ENCODE results near the gene AMBP.
A peak's percentile ranks its signal among the peaks of the same experiment; 100 is the strongest.

Gene AMBP

DNA sequence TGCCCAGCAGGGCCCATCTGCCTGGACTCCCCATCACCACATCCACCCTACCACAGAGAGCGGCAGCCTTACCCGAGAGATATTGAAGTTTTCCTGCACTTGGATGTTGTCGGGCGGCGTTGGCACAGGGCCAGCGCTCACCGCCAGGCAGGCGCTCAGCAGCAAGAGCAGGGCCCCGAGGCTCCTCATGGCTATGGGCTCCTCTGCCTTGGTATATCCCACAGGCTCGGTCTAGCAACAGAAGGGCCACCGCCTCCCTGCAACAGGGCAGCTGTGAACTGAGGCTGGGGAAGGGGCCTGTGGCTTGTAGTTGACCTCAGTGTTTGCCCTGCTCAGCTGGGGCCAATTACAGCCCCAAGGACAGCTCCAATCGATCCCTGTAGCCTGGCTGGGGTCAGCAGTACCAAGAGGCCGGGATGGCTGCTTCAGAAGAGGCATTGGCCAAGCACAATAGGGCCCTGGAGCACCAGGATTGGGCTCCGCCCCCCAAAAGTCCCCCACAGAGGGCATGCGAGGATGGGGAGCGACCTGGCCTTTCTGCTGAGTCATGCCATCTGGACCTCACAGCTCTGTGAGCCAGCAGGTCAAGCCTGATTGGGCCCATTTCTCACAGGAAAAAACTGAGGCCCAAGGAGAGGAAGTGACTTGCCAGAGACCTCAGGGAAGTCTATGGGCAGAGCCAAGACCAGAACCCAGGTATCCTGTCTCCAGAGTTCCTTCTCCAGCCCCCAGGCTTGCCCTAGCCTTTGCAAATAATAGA lies at the start of gene AMBP:
AMBP (minus strand) TSS at position 280 of the 760 bp plus-strand sequence; CDS start at position 189, 91 bp downstream.
- DNase-seq = no peak

DNA sequence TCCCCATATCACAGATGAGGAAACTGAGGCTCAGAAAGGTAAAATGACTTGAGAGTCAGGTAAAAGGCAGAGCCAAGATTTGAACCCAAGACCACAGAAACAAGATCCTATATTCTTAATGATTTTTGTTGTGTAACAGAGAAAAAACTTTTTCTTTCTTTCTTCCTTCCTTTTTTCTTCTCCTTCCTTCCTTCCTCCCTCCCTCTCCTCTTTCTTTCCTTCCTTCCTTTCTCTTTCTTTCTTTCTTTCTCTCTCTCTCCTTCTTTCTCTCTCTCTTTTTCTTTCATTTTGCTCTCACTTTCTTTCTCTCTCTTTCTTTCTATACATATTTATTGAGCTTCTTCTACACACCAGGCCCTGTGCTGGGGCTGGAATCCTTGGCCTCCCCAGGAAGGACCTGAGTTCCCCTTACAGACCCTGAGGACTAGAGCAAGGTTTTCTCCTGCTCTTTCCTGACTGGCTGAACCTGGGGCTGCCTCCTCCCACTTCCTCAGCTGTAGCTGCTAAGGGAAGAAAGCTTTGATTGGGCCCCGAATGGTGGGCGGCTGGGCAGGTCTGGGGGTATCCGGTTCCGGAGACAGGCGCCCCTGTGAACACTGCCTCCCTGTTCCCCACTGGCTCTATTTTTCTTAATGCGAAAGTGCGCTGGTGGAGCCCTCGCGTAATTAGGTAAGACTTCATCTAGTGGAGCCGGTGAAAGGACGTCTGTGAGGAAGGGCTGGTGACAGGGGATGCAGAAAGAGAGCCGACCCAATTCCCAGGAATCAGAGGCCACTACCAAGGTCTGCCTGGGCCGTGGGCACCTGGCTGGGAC lies 48.4 kb upstream of the AMBP start:
- no peak for DNase-seq

DNA sequence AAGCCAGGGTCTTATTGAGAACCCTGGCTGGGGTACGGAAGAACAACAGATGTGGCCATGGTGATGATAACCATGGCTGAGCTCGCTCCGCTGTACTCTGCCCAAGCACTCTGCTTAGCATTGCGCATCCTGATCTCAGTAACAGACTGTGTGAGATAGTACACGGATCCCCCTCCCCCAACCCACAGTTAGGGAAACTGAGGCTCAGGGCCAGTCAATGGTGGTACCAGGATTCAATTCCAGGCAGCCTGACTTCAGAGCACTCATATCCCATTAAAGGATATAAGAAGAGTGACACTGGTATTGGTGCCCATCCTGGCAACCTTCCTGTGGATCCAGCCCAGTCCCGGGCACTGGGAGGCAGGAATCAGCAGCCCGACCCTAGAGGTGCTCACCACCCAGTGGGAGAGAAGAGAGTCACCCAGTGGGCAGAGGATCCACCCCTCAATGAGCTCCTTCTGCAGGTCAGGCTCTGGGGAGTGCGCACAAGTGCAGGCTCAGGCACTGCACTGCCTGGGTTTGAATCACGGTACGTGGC lies 47.4 kb upstream of the AMBP start:
- no peak for DNase-seq

DNA sequence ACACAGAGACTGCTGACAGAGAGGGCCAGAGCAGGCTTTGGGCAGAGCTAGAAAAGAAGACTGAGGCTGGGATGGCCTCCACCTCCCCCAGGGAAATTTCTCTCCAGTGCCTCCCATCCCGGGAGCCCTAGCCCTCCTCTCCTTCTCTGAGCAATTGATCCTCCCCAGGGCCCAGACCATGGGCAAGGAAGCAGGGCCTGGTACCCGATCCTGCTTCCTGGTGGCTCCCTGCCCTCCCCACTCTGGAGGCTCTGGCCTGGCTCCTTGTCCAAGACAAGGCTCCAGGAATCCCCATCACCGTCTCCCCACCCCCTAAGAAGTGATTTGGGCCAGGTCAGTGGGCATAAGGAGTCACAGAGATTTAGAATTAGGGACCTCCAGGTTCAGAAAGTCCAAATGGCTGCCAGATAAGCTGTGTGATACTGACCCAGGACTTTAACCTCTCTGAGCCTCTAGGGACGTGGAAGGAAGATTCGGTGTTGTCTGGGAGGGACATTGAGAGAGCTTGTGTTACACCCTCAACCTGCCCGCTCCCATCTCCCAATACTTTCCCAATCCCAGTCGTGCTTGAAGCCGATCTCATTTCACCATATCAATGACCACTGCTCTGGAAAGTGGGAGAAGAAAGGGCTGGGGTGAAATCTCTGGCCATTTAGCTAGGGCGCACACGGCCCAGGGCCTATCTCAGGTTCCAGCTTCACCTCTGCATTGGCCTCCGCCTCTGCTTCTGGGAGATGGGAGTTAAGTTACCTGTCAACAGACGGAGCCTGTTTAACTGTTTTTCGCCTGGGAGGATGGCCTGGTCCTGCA lies 46.8 kb upstream of the AMBP start:
- no peak for DNase-seq

DNA sequence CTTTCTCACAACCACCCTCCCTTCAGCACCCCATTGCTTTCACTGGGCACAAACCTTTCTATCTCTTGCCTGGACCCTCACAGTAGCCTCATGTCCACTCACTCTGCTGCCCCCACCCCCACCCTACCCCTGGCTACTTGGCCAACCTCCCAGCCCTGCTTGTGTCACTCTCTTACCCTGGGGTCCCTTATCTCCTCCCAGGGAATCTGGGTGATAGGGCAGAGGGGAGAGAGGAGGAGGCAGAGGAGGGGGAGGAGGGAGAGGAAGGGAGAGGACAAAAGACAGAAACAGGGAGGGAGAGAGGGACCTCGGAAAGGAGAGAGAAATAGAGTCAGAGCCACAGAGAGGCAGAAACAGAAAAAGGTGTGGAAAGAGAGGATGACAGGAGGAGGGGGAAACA lies 46.0 kb upstream of the AMBP start:
- no peak for DNase-seq

DNA sequence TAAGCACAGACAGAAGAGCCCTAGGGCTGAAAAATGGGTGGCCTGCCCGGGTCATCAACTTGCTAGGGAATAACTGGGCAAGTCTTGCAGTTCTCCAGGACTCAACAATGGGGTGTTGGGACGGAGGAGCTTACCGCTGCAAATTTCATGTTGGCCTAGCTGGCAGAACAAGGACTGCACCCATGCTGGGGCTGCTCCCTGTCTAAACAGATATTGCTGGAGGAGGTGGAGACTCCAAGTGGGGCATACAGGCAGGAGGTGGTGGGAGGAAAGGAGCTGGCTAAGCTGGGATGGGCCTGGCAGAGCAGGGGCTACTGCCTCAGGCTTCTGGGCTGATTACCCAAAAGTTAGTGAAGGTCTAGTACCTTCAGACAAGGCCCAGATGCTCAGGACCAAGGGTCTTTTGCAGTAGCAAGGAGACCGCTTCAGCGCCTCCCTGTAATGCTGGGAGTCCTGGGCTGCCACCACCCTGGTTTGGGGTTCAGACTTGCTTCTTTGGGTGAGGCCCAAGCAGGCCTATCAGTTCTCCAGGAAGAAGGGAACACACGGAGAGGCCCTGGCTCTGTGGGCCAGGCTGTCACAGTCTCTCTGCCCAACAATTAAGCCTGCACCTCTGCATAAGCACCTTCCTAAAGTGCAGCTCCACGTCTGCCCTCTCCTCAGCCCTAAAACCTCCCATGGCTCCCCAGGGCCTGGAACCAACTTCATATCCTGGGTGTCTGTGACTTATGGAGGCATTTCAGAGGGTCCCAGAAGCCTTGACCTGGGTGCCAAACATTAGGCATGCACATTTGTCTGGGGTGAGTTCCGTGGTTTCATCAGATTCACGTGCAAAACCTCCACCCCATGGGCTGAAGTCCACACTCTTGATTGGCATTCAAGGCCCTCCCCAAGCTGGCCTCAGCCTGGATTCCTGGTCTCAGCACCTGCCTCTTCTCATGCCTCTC lies 45.2 kb upstream of the AMBP start:
- no peak for DNase-seq

DNA sequence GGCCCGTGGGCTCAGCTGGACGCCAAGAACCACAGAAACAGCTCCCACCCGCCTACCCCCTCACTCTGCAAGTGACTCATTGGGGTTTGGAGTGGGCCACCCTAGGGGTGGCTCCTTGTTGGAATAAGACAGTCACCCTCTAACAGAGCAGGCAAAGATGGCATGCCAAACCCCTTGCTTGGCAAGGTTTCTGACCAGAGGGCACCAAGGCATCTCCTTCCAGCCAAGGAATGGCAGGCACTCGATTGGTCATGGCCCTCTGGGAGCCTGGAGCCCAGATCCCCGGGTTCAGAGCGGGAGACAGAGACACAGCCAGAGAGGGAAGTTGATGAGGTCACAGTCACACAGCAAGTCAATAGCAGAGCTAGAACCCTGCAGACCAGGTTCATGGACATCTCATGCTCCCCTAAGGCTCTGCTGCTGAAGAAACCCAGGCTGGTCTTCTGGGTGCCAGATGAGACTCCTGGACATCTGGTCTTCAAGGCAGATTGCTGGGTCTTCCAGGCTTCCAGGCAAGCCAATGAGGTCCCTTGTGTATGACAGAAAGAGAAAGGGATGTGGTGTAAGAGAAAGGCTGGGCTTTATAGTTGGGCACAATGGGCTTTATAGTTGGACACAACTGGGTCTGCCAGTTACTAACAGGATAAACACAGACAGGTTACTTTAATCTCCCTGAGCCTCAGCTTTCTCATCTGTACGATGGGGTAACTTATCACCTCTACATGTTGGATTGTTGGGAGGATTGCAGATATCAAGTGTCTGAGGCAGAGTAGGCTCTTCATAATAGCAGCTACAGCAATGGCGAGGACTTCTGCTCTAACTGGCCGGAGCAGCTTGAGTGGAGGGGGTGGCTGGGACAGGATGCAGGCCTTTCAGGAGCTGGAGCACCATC lies 44.3 kb upstream of the AMBP start:
- no peak for DNase-seq

DNA sequence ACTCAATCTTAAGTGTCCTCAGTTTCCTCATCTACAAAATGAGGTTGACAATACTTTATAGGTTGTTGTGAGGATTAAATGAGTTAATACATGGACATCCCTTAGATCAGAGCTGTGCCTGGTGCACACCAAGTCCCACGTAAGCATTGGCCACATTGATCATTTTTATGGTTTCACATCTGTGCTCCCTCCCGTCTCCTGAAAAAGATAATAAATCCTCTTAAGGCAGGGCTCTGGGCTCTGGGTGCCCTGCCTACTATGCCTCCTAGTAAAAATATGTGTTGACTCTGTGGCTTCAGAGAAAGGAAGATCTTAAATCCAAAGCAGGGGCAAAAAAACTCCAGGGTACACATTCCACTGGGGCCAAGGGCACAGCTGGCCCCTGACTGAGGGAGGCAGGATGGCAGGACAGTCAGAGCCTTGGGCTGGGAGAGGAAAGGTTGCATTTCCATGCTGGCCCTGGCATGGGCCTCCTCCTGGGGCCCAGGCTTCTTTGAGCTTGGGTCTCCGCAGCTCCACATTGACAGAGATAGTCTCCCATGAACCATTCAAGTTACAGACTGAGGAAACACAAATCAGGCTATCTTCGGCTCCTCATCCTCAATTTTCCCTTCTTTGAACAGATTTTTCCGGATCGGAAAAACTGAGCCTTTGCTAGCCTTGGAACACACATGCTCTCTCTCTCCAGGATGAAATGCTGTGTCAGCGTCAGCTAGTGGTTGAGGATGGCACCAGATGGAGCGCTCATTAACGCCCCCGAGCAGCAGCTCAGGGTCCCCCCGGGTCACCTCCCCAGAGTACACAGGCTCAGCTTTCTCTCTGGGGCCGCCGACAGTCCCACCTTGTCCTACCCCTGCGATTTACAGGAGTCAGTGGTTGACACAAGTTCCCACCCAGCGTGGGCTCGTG lies 43.4 kb upstream of the AMBP start:
- peak; percentile 67 for DNase-seq

DNA sequence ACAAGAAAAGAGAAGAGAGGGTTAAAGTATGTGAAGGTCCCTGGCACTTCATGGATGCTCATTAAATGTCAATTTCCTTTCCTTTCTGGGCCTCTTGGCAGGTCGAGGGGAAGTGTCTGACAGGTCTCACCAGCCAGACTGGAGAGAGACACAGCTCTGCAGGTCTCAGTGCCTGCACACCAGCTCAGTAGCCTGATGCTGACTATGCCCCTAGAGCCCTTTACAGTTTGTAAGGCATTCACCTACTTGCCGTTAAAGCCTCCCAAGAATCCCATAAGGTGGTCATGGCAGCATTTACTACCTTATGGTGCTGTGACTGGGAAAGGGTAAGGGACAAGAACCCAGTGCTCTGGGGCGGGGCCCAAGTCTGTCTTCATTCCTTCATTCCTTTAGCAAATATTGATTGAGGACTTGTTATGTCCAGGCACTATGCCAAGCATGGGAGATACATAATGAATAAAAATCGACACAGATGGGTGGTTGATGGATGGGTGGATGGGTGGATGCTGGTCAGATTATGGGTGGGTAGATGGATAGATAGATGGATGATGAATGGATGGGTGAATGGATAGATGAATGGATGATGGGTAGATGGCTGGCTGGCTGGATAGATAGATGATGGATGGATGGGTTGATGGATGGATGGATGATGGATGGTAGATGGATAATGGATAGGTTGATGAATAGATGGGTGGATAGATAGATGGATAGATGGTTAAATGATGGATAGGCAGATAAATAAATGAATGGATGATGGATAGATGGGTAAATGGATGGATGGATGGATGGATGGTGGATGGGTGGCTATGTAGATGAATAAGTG lies 42.3 kb upstream of the AMBP start:
- no peak for DNase-seq

DNA sequence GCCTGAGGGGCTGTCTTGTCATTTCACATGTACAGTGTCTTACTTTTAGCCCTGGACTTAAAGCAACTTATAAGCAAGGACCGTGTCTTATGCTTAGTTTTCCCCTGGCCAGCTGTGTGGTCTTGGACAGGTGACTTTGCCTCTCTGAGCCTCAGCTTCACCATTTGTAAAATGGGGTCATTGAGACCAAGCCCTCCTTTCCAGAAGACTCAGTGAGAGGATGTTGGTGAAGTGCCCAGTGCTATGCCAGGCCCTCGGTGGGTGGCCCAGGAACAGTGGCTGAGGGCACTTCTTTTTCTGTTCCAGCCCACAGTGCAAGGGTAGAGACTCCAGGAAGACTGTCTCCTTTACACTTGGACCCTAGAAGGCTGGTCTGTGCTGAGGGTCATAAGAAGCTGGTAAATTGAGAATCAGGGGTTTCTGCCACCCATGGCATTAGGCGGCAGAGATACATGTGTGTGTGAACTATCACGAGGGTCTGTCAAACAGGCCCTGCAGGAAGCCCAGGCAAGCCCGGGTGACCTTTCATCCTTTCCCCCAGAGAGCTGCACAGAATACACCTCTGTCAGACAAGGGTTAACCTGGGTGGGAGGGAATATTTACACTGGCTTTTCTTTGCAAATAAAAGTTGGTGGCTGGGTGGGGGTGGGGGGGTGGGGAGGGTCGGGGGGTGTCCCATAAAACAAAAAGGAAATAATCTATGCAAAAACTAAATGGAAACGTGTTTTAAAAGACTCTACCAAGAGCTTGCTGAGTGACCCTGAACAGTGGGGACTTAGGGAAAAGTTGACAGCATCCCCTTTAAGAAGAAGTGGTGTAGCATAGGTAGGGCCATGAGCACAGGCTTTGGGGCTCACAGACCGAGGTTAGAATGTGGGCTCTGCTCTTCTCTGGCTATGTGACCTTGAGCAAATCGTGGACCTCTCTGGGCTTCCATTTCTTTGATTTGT lies 41.4 kb upstream of the AMBP start:
- DNase-seq = no peak

DNA sequence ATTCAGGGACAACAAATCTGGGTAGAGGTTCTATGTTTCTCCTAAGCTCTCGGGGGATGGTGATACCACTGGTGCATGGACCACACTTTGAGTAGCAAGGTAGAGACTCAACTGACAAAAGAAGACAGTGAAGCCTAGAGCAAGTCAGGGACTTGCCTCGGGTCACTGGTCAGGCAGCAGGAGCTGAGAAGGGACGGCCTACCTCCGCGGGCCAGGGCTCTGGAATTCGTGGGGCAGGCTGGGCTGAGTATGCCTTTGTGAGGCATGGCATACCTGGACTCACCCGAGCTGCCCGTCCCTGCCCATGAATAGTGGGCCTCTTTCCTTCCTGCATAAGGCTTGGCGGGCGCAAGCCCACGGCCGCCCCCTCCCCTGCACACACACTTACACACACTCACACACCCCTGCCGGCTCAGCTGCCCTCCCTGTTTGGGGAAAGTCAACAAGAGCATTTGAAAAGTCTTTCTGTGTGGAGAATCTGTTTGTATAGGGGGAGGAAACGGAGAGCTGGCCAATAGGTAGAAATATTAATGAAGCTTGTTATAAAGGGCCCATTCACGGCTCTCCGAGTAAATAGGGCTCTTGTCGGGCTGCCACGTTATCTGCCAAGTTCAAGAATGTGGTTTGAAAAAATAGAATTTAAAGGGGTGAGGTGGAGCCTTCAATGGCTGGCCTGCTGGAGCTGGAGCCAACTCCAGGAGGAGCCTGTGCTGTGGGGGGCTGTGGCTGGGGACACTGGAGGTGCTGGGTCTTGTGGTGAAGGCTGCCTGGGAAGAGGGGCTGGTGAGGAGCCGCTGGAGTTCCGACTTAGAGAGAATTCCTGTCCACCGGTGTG lies 40.1 kb upstream of the AMBP start:
- DNase-seq = no peak

DNA sequence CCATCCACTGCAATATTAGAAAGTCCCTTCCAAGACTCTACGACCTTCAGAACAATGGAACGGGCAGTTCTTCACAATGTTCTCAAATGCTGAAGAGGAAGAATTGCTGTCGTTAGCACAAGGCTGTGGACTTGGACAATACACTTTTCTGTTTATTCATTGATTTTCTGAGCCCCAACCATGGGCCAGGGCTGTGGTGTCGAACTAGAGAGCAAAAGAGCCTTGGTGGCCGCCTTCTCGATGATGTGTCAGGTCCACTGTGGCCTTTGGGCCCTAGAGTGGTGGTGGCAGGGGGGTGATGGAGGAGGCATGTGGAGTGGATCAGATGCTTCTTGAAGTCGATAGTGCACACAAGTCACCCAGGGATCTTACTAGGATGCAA lies 39.5 kb upstream of the AMBP start:
- no peak for DNase-seq

DNA sequence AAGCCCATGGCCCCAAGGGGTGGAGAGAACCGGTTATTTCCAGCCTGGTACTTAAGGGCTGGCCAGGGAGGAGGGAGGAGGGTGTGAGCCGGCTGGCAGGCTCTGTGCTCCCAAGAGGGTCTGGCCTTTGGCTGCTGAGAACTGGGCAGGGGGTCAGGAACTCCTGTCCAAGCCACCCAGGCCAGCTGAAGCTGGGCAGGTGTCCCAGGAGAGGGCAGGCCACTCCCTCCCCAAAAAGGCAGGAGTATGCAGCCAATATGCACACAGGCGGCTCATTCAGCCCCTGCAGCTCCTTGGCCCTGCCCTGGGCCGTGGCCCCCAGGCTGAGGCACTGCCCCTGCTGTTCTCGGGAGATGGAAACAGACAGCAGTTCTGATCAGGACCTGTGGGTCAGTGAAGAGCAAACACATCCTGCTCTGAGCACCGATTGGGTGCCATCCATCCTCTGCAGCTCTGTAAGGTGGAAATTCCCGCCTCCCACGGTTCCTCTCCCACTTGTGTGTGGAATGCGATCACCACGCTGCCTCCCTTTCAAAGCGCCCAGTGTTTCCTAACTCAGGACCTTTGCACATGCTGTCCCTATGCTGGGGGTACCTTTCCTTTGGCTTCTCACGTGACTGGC lies 38.1 kb upstream of the AMBP start:
- DNase-seq = no peak

DNA sequence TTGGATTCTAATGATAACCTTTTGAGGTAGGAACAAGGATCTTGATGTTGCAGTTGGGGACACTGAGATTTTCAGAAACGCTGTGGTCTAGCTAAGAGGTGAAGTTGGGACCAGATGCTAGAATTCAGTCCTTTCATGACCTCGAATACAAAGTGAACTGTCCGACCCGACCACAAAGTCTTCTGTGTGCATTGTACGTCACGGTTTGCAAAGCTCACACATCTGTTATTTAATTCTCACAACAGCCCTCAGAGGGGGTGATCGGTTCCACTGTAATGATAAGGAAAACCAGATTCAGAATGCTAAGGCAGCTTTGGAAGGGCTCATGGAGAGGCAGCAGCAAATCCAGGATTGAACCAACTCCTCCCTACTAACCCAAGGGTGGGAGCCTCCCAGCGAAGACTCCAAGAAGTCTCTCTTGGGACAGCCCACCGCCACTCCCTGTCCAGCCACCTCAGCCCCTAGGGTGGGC lies 37.6 kb upstream of the AMBP start:
- DNase-seq = no peak

DNA sequence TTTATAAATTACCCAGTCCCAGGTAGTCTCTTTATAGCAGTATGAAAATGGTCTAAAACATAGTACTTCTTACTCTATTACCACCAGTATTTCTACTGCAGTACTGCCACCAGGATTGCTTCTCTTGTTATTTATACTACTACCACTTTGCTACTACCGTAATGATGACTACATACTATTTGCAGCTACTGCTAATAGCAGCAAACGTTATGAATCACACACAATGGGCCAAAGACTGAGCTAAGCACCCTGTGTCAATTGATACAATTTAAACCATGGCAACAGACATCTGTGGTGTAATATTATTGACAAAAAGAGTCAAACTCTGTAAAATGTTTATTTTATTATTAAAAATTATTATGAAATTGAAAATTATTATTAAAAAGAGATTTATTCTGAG lies 36.3 kb upstream of the AMBP start:
- no peak for DNase-seq
